ENCODE results near the gene MTM1. TPM values are rescaled to one million over a fixed set of nuclear protein-coding genes. Genes with fewer than 3 reads are reported as not detected.

Gene MTM1
- total RNA-seq, 6 experiments from 2014 or later = 8.1 to 12.2 (median 10.0) TPM

- H3K4me3 Mint-ChIP-seq = no peak overlapping the region
- DNase-seq = no peak
- no peak overlapping the region for H3K27ac Mint-ChIP-seq
- peaks cover 6% of the 10 kb centered on the region for H3K4me1 Mint-ChIP-seq (ENCODE audit: low read depth)
- no peaks in the 10 kb centered on the region for H3K9me3 Mint-ChIP-seq
- TF ChIP-seq CTCF (IDR thresholded peaks at IDR 0.05) = no peak
- H3K27me3 Mint-ChIP-seq (ENCODE audit: insufficient read depth) = no peaks in the 10 kb centered on the region; the same call in 1 of the 2 replicates
- H3K36me3 Mint-ChIP-seq (ENCODE audit: low read depth) = peaks cover 16% of the 10 kb centered on the region
These were observed 57.5 kb downstream of the MTM1 start for GRCh38 chrX:150625875-150626274.

DNA sequence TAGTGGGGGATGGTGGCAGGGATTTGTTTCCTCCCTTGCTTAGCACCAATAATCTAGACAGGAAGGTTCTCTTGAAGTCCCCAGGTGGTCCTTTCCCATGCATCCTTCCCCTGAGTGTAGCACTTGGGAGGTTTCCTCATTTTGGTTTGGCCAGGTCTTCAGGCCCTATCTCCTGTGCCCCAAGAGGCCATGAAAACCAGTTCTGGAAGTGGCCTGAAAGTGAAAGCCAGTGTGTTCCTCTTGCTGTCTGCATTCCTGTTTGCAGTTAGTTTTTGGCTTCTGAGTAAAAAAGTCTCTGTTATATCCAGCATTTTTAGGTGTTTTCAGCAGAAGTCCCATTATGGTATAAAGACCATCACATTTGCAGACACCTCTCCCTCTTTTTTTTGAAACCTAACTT, 59.5 kb downstream of the MTM1 start:
- TF ChIP-seq CTCF (IDR thresholded peaks at IDR 0.05) = no peak
- peaks cover 6% of the 10 kb centered on the region for H3K4me1 Mint-ChIP-seq (ENCODE audit: low read depth)
- H3K27ac Mint-ChIP-seq = no peak overlapping the region
- DNase-seq = no peak
- no peaks in the 10 kb centered on the region for H3K9me3 Mint-ChIP-seq
- H3K4me3 Mint-ChIP-seq = no peak overlapping the region
- peaks cover 8% of the 10 kb centered on the region for H3K36me3 Mint-ChIP-seq (ENCODE audit: low read depth)
- H3K27me3 Mint-ChIP-seq (ENCODE audit: insufficient read depth) = no peaks in the 10 kb centered on the region; the same call in 1 of the 2 replicates

GRCh38 chrX:150635952-150636351, 67.5 kb downstream of the MTM1 start:
- peak; percentile 82 for DNase-seq
- no peak overlapping the region for H3K4me3 Mint-ChIP-seq
- peaks cover 10% of the 10 kb centered on the region; the same call in 1 of the 2 replicates for H3K36me3 Mint-ChIP-seq (ENCODE audit: low read depth)
- H3K27ac Mint-ChIP-seq = peak overlapping the region; percentile 90
- H3K9me3 Mint-ChIP-seq = no peaks in the 10 kb centered on the region
- peaks cover 11% of the 10 kb centered on the region for H3K4me1 Mint-ChIP-seq (ENCODE audit: low read depth)
- no peak for TF ChIP-seq CTCF (IDR thresholded peaks at IDR 0.05)
- no peaks in the 10 kb centered on the region; the same call in 1 of the 2 replicates for H3K27me3 Mint-ChIP-seq (ENCODE audit: insufficient read depth)

DNA sequence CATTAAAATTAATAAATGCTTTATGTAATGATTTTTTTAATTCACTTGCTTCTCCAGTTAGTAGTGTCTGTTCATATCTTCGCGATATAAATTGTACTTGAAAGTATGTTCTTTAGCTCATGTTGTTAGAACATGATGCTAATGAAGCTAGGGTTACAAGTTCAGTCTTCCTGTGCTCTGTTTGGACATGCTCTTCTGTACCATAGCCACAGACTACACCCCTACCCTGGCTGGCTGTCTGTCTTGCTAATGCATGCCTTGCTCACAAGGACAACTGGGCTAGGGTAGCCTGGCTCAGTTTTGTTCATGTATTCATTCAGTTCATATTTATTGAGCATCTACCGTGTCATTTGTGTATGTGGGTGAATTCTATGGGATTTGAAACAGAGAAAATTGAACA, 74.0 kb downstream of the MTM1 start:
- H3K4me3 Mint-ChIP-seq = no peak overlapping the region

GRCh38 chrX:150643271-150643670, 74.8 kb downstream of the MTM1 start:
- Mint-ChIP-seq H3K4me1 (ENCODE audit: low read depth) (no peaks in the 10 kb centered on the region), H3K27me3 (ENCODE audit: insufficient read depth) (no peaks in the 10 kb centered on the region), H3K36me3 (ENCODE audit: low read depth) (no peaks in the 10 kb centered on the region), H3K27ac (no peak overlapping the region), H3K9me3 (no peaks in the 10 kb centered on the region), H3K4me3 (no peak overlapping the region)
- DNase-seq = peak; percentile 6
- peak; percentile 53; the same call in 1 of the 2 replicates for TF ChIP-seq CTCF (IDR thresholded peaks at IDR 0.05)

More for the DNA sequence above, 74.0 kb downstream of the MTM1 start:
- H3K27ac Mint-ChIP-seq = no peak overlapping the region
- H3K9me3 Mint-ChIP-seq = no peaks in the 10 kb centered on the region
- peaks cover 7% of the 10 kb centered on the region; the same call in 1 of the 2 replicates for H3K36me3 Mint-ChIP-seq (ENCODE audit: low read depth)
- TF ChIP-seq CTCF (IDR thresholded peaks at IDR 0.05) = no peak
- H3K4me1 Mint-ChIP-seq (ENCODE audit: low read depth) = no peaks in the 10 kb centered on the region
- DNase-seq = no peak
- H3K27me3 Mint-ChIP-seq (ENCODE audit: insufficient read depth) = no peaks in the 10 kb centered on the region; the same call in 1 of the 2 replicates

DNA sequence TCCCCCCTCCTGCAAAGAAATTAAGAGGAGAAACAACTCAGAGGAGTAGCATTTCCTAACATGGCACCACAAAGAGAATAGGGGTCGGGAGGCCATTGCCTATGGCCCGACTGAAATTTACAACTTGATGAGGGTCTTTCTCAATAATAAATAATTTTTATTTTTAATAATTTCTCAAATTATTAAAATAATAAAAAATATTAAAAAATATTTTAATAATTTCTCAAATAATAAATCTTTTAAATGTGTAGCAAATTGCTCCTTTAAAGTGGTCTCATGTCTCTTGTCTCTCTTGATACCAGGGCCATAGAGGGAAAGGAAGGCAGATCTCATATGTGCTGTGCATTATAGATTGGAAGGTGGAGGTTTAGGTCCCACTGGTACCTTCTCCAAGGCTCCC, 75.5 kb downstream of the MTM1 start:
- Mint-ChIP-seq H3K4me3 (no peak overlapping the region), H3K27me3 (ENCODE audit: insufficient read depth) (no peaks in the 10 kb centered on the region), H3K9me3 (no peaks in the 10 kb centered on the region), H3K4me1 (ENCODE audit: low read depth) (peaks cover under 1% of the 10 kb centered on the region), H3K27ac (no peak overlapping the region), H3K36me3 (ENCODE audit: low read depth) (no peaks in the 10 kb centered on the region)
- no peak for DNase-seq
- no peak for TF ChIP-seq CTCF (IDR thresholded peaks at IDR 0.05)
